Measurements from ENCODE around the gene VCL.

- TF ChIP-seq, protein P1, sequence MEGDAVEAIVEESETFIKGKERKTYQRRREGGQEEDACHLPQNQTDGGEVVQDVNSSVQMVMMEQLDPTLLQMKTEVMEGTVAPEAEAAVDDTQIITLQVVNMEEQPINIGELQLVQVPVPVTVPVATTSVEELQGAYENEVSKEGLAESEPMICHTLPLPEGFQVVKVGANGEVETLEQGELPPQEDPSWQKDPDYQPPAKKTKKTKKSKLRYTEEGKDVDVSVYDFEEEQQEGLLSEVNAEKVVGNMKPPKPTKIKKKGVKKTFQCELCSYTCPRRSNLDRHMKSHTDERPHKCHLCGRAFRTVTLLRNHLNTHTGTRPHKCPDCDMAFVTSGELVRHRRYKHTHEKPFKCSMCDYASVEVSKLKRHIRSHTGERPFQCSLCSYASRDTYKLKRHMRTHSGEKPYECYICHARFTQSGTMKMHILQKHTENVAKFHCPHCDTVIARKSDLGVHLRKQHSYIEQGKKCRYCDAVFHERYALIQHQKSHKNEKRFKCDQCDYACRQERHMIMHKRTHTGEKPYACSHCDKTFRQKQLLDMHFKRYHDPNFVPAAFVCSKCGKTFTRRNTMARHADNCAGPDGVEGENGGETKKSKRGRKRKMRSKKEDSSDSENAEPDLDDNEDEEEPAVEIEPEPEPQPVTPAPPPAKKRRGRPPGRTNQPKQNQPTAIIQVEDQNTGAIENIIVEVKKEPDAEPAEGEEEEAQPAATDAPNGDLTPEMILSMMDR (IDR thresholded peaks at IDR 0.05): no peak
- TF ChIP-seq POLR2AphosphoS5 (IDR thresholded peaks at IDR 0.05; ENCODE audit: insufficient read depth in 1 of 2, low read depth in 1 of 2): no peak
- no peak for TF ChIP-seq POLR2A (IDR thresholded peaks at IDR 0.05)
Measured at GRCh38 chr10:73953665-73954064, 44.3 kb upstream of the VCL start.

Data from vagina (tissue), 2 donors.